RPMI8226 (cell line): ENCODE data around the gene SAPCD2.

Experiments used
- DNase-seq: peaks from one replicate; pipeline ENCODE4 v3.0.0-alpha.2; 2015

SAPCD2 gene

DNA sequence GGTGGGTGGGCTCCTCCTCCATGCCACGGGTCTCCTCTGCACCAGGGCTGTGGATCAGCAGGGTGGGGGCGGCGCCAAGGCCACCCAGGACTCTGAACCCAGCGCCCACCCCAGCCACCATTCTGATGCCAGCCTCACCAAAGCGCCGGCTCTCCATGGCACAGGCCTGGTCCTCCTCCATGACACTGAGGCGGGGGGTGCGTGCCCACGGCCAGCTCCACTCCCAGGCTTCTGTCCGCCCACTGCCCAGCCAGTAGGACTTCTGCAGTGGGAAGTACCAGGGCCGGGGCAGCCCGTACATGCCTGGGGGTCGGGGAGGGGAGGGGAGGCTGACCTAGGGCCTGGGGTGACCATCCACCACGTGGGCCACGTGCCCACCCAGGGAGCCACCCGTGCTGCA is 53.9 kb downstream of the SAPCD2 start:
- DNase-seq, result no peak

DNA sequence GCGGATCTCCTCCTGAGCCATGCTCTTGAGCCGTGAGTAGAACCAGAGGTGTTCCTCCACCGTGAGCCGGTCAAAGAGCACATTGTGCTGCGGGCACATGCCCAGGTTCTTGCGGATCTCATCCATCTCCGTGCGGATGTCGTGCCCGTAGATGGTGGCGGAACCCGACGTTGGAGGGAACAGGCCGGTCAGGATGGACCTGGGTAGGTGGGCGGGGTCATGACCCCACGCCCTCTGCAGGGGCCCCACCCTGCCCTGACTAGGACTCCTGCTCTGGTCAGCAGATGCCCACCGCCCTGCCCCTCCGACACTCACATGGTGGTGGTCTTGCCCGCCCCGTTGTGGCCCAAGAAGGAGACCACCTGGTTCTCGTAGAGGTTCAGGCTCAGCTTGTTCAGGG is 54.4 kb downstream of the SAPCD2 start:
- DNase-seq, result no peak

DNA sequence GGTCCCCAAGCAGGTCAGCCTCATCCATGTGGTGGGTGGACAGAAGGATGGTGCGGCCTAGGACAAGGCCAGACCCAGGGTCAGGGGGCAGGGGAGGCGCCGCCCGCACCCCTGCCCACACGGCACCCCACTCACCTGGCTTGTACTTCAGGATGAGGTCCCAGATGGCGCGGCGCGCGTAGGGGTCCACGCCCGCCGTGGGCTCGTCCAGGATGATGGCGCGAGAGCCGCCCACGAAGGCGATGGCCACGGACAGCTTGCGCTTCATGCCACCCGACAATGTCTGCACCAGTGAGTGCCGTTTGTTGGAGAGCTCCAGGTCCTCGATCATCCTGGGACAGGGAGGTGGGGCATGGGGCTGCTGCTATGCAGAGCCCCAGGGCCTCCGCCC is 54.8 kb downstream of the SAPCD2 start:
- DNase-seq, result no peak

- DNase-seq, result no peak
Measured at GRCh38 chr9:137014776-137015539, 55.4 kb downstream of the SAPCD2 start.

DNA sequence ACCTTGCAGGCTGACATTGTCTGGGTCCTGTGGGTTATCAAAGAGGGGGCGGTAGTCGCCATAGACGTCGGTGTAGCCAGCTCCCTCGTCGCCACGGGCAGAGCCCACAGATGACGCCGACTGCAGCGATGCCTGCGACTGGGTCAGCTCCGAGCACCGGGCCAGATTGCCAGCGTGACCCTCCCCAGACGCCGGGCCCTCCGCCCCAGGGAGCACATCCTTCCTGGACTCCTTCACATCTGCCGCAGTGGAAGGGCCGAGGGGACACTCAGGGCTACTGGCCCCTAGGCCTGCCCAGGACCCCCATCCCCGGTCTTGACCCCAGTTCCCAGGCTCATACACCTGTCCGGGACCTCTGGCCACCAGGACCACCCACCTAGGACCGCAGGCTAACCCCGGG is 56.2 kb downstream of the SAPCD2 start:
- no peak for DNase-seq

DNA sequence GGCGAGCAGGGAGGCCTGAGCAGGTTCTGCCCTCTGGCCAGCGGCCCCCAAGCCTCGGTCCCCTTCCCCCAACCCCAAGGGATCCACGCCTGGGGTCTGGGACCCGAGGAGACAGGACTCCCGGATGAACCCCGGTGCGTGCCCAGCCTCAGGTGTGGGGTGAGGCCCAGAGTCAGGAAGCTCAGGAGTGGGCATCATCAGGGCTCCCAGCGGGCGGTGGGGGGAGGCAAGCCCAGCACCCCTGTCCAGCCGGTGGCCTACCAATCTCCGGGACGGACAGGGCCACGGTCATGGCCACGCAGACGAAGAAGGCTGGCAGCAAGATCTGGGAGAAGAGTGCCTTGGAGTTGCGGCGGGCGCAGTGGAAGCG is 56.8 kb downstream of the SAPCD2 start:
- DNase-seq, result no peak

DNA sequence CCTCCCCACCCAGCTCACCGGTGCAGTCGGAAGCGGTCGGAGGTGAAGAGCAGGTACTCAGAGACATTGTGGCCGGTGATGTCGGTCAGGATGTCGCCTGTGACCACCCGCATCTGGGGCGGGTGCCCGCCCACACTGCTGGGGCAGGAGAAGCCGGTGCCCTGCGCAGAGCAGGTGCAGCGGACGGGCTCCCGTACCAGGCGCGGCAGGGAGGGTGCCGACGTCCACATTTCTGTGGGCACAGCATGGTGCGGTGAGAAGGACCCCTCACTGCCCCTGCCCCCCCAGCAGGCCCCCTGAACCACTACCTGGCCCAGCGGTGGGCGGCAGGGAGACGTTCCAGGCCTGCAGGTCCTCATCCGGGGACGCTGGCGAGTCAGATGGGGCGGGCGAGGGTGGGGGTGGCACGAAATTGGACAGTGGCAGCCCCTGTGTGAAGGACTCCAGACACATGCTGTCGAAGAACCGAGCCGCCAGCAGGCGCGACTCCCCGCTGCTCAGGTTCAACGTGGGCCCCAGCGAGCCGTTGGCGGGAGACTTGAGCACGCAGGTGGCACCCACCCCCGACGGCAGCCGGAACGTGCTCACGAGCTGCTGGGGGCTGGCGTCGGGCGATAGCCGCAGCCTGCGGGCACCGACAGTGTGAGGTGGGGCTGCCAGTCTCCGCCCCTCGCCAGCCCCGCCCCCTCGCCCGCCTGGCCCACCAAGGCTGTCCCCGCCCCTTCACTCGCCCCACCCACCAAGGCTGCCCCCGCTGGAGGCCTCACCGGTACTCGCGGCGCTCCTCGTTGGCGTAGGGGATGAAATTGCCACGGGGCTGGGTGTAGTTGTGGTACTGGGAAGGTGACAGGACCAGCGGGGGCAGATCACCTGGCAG is 57.4 kb downstream of the SAPCD2 start:
- no peak for DNase-seq
